ENCODE data around the gene YPEL1. TPM values are rescaled to one million over a fixed set of nuclear protein-coding genes. Genes with fewer than 3 reads are reported as not detected.
"Not testable (repeated sequence)": the region's sequence is repeated elsewhere in the genome, so short reads cannot be mapped to it uniquely, and the experiment has no call there.

Gene YPEL1
- total and polyA plus RNA-seq, 7 donors = 0.72 to 21.9 (median 4.6) TPM

DNA sequence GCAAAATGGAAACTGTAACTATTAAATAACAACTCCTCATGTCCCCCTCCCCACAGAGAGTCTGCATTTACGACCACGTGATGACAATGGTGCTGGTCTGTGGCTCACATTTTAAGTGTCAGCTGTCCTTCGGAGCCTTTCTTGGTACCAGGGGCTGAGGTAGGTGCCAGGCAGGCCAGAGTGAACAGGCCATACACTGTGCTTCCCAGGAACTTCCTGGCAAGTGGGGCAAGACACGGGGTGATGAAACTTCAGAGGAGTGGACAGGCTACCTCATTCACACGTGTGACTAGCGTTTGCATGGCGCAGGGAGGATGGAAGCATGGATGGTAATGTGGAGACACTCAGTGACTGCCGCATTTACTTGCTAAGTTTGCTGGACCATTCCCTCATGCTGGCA, 10.4 kb upstream of the YPEL1 start:
- H3K9me3 ChIP-seq = no peaks in the 10 kb centered on the region
- H3K4me3 ChIP-seq = no peak overlapping the region
- intact Hi-C loops (cut with DNase I) = no loop called here
- no peaks in the 10 kb centered on the region for H3K36me3 ChIP-seq (ENCODE audit: insufficient read depth in 1 of 2, low read depth in 1 of 2)
- WGBS, 3 donors = 56 to 70% (median 63%) methylated on average over 8 of the region's 8 CpGs
- DNase-seq = no peak
- no peaks in the 10 kb centered on the region for H3K27me3 ChIP-seq (ENCODE audit: insufficient read depth in 3 of 3, low read length in 2 of 3)
- ATAC-seq = no peak
- TF ChIP-seq, protein P1, sequence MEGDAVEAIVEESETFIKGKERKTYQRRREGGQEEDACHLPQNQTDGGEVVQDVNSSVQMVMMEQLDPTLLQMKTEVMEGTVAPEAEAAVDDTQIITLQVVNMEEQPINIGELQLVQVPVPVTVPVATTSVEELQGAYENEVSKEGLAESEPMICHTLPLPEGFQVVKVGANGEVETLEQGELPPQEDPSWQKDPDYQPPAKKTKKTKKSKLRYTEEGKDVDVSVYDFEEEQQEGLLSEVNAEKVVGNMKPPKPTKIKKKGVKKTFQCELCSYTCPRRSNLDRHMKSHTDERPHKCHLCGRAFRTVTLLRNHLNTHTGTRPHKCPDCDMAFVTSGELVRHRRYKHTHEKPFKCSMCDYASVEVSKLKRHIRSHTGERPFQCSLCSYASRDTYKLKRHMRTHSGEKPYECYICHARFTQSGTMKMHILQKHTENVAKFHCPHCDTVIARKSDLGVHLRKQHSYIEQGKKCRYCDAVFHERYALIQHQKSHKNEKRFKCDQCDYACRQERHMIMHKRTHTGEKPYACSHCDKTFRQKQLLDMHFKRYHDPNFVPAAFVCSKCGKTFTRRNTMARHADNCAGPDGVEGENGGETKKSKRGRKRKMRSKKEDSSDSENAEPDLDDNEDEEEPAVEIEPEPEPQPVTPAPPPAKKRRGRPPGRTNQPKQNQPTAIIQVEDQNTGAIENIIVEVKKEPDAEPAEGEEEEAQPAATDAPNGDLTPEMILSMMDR (IDR thresholded peaks at IDR 0.05) = no peak
- H3K27ac ChIP-seq = no peak overlapping the region
- no peaks in the 10 kb centered on the region for H3K4me1 ChIP-seq

DNA sequence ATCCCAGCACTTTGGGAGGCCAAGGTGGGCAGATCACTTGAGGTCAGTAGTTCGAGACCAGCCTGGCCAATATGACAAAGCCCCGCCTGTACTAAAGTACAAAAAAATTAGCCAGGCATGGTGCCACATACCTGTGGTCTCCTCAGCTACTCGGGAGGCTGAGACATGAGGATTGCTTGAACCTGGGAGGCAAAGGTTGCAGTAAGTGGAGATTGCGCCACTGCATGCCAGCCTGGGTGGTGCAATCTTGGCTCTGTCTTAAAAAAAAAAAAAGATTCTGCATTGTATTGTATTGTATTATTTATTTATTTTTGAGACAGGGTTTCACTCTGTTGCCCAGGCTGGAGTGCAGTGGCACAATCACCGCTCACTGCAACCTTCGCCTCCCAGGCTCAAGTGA, 9.3 kb upstream of the YPEL1 start:
- intact Hi-C loops (cut with DNase I); ATAC-seq; H3K27me3 ChIP-seq (ENCODE audit: insufficient read depth in 3 of 3, low read length in 2 of 3); H3K9me3 ChIP-seq; DNase-seq; H3K36me3 ChIP-seq (ENCODE audit: insufficient read depth in 1 of 2, low read depth in 1 of 2); H3K27ac ChIP-seq; H3K4me1 ChIP-seq; H3K4me3 ChIP-seq: not testable (repeated sequence)
- WGBS, 3 donors = 94 to 95% (median 94%) methylated on average over 6 of the region's 6 CpGs

DNA sequence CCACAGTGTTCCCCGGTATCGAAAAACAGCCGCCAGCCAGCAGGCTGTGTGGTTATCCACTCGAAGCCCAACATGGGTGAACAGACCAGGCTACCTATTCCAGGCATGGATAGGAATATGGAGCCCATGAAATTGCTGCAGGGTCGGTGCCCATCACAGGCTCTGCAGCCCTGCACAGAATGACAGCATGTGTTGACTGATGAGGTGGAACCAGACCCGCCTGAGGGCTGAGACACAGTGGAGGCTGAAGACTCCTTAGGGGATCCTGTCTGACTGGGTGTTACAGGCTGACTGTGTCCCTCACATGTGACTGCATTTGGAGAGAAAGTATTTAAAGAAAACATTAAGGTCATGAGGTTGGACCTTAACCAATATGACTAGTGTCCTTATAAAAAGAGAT, 6.2 kb upstream of the YPEL1 start:
- Histone ChIP-seq H3K27me3 (ENCODE audit: insufficient read depth in 3 of 3, low read length in 2 of 3) (no peaks in the 10 kb centered on the region), H3K9me3 (no peaks in the 10 kb centered on the region), H3K27ac (no peak overlapping the region), H3K4me1 (no peaks in the 10 kb centered on the region), H3K36me3 (ENCODE audit: insufficient read depth in 1 of 2, low read depth in 1 of 2) (no peaks in the 10 kb centered on the region), H3K4me3 (no peak overlapping the region)
- 83 to 85% (median 84%) methylated on average over 6 of the region's 6 CpGs for WGBS, 3 donors
- intact Hi-C loops (cut with DNase I) = no loop called here
- ATAC-seq (no peak), DNase-seq (no peak)
- TF ChIP-seq, protein P1 (IDR thresholded peaks at IDR 0.05) = no peak

DNA sequence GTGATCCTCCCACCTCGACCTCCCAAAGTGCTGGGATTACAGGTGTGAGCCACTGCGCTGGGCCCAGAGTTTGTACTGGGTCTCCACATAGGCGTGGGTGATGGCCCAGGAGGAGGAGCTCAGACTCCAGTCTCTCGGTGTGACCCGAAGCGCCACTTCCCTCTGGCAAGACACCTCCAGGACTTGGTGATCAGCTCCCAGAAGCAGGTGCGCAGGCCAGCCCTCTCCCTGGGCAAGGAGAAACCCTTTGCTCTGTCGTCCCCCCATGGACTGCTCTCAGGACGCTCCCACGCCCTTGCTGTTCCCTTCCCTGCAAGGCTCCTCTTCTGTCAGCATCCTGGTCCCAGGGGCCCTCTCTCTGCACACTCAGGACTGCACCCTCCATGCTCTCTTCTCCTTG, 5.5 kb upstream of the YPEL1 start:
- WGBS, 3 donors = 77 to 88% (median 86%) methylated on average over 9 to 10 of the region's 10 CpGs
- H3K27ac ChIP-seq = no peak overlapping the region
- ATAC-seq = no peak

DNA sequence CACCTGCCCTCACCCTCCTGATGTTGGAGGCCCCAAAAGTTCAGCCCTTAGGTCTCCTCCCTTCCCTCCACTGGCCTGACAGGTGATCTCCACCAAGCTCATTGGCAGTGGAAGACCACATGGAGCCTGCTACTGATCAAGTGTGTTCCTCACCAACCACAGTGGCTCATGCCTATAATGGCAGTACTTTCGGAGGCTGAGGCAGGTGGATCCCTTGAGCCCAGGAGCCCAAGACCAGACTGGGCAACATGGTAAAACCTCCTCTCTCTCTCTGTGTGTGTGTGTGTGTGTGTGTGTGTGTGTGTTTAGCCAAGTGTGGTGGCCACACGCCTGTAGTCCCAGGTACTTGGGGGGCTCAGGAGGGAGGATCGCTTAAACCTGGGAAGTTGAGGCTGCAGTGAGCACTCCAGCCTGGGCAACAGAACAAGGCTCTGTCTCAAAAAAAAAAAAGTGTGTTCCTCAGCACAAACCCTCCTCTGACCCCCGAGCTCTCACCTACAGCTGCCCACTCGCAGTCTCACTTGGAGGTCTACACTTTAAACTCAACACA, 4.3 kb upstream of the YPEL1 start:
- ATAC-seq (no peak), DNase-seq (peak in 1 of 2 donors; percentile 8)
- no peaks in the 10 kb centered on the region for H3K27me3 ChIP-seq (ENCODE audit: insufficient read depth in 3 of 3, low read length in 2 of 3)
- WGBS, 3 donors = 90 to 96% (median 95%) methylated on average over 5 of the region's 5 CpGs
- intact Hi-C loops (cut with DNase I) = loop anchor here in 1 of 2 donors (10.0 kb wide), 2 partner anchors 45 to 125 kb away; partner anchors contain the start of gene MAPK1
- H3K4me1 ChIP-seq = peaks cover 1% of the 10 kb centered on the region
- no peak overlapping the region for H3K4me3 ChIP-seq
- no peak overlapping the region for H3K27ac ChIP-seq
- no peaks in the 10 kb centered on the region for H3K36me3 ChIP-seq (ENCODE audit: insufficient read depth in 1 of 2, low read depth in 1 of 2)
- H3K9me3 ChIP-seq = no peaks in the 10 kb centered on the region
- TF ChIP-seq, protein P1 (IDR thresholded peaks at IDR 0.05) = no peak

More for the DNA sequence above, 5.5 kb upstream of the YPEL1 start:
- Histone ChIP-seq H3K4me1 (no peaks in the 10 kb centered on the region), H3K36me3 (ENCODE audit: insufficient read depth in 1 of 2, low read depth in 1 of 2) (no peaks in the 10 kb centered on the region), H3K27me3 (ENCODE audit: insufficient read depth in 3 of 3, low read length in 2 of 3) (no peaks in the 10 kb centered on the region), H3K4me3 (no peak overlapping the region), H3K9me3 (no peaks in the 10 kb centered on the region)
- no peak for DNase-seq
- intact Hi-C loops (cut with DNase I) = no loop called here
- TF ChIP-seq, protein P1 (IDR thresholded peaks at IDR 0.05) = no peak

Measured in psoas muscle (tissue), 8 donors.